Sigmoid colon (tissue), 4 donors: ENCODE data around the gene MYO15B.

Experiments used
- CTCF ChIP-seq, 4 experiments: fragments of 450-650 bp in 3 of 4; fragments of 200-600 bp in 1 of 4; IDR thresholded peaks; one replicate each; pipeline ENCODE4 v1.5.1; 2016 to 2019; ENCODE audit warnings: antibody characterized with exemption in 4 of 4, mild to moderate bottlenecking in 3 of 4, moderate library complexity in 2 of 4
- EP300 ChIP-seq, 4 donors: sonication (generic); formaldehyde crosslinking; IDR thresholded peaks; one replicate each; pipeline ENCODE4 v1.6.1; 2017; ENCODE audit warnings: antibody characterized with exemption in 4 of 4
- POLR2A ChIP-seq, 2 donors: fragments of 450-650 bp; IDR thresholded peaks; one replicate each; pipeline ENCODE4 v1.6.1; 2016; ENCODE audit warnings: antibody characterized with exemption in 2 of 2, mild to moderate bottlenecking in 2 of 2, moderate library complexity in 2 of 2

GRCh38 chr17:75542728-75543336, 44.8 kb upstream of the MYO15B start:
- TF ChIP-seq CTCF (IDR thresholded peaks at IDR 0.05) (no peak), POLR2A (IDR thresholded peaks at IDR 0.05) (no peak), EP300 (IDR thresholded peaks at IDR 0.05) (no peak)
